Measurements from ENCODE around the gene CEP295NL. TPM values are rescaled to one million over a fixed set of nuclear protein-coding genes. Genes with fewer than 3 reads are reported as not detected.
A peak's percentile ranks its signal among the peaks of the same experiment; 100 is the strongest.

The CEP295NL gene
- total RNA-seq, 4 donors from 2014 or later = 1.1 to 45.4 (median 9.1) TPM

GRCh38 chr17:78865682-78866390 lies 37.2 kb downstream of the CEP295NL start:
- Histone ChIP-seq H3K27ac (no peak overlapping the region), H3K36me3 (peaks cover 0 to 5% (median 0%) of the 10 kb centered on the region in 3 donors)

GRCh38 chr17:78864117-78864516 lies 38.9 kb downstream of the CEP295NL start:
- H3K4me1 ChIP-seq = peaks cover 0 to 7% (median 0%) of the 10 kb centered on the region in 4 donors
- H3K36me3 ChIP-seq = no peaks in the 10 kb centered on the region
- no peaks in the 10 kb centered on the region for H3K9me3 ChIP-seq
- H3K27ac ChIP-seq = no peak overlapping the region
- DNase-seq = no peak
- no peaks in the 10 kb centered on the region for H3K27me3 ChIP-seq
- no peak overlapping the region for H3K4me3 ChIP-seq
- TF ChIP-seq CTCF (IDR thresholded peaks at IDR 0.05) (no peak), POLR2A (IDR thresholded peaks at IDR 0.05) (no peak)

More at GRCh38 chr17:78865682-78866390, 37.2 kb downstream of the CEP295NL start:
- Histone ChIP-seq H3K4me3 (no peak overlapping the region), H3K27me3 (no peaks in the 10 kb centered on the region), H3K4me1 (peaks cover 0 to 7% (median 0%) of the 10 kb centered on the region in 4 donors), H3K9me3 (no peaks in the 10 kb centered on the region)
- DNase-seq = peak; percentile 69 to 91 (median 86)
- TF ChIP-seq POLR2A (IDR thresholded peaks at IDR 0.05) (no peak), CTCF (IDR thresholded peaks at IDR 0.05) (peak; percentile 73 to 92 (median 89))

GRCh38 chr17:78862073-78863023 lies 40.7 kb downstream of the CEP295NL start:
- DNase-seq = peak in 2 of 3 donors; percentile 37 to 83
- no peaks in the 10 kb centered on the region for H3K9me3 ChIP-seq
- H3K4me3 ChIP-seq = no peak overlapping the region
- H3K27ac ChIP-seq = peak overlapping the region; percentile 27 to 80 (median 64)
- H3K27me3 ChIP-seq = no peaks in the 10 kb centered on the region
- TF ChIP-seq CTCF (IDR thresholded peaks at IDR 0.05) (no peak), POLR2A (IDR thresholded peaks at IDR 0.05) (no peak)
- peaks cover 0 to 7% (median 0%) of the 10 kb centered on the region in 4 donors for H3K4me1 ChIP-seq
- H3K36me3 ChIP-seq = peaks cover 0 to 2% (median 0%) of the 10 kb centered on the region in 3 donors

GRCh38 chr17:78861229-78861628 lies 41.8 kb downstream of the CEP295NL start:
- H3K9me3 ChIP-seq = no peaks in the 10 kb centered on the region
- H3K27me3 ChIP-seq = no peaks in the 10 kb centered on the region
- DNase-seq = no peak
- H3K4me1 ChIP-seq = peaks cover 0 to 7% (median 0%) of the 10 kb centered on the region in 4 donors
- H3K4me3 ChIP-seq = no peak overlapping the region
- H3K36me3 ChIP-seq = peaks cover 0 to 9% (median 0%) of the 10 kb centered on the region in 3 donors
- no peak for TF ChIP-seq POLR2A (IDR thresholded peaks at IDR 0.05)
- no peak for TF ChIP-seq CTCF (IDR thresholded peaks at IDR 0.05)
- peak overlapping the region in 2 of 4 donors; percentile 27 to 76 for H3K27ac ChIP-seq

GRCh38 chr17:78859051-78859450 lies 44.0 kb downstream of the CEP295NL start:
- no peak for DNase-seq
- H3K36me3 ChIP-seq = peaks cover 0 to 14% (median 0%) of the 10 kb centered on the region in 3 donors
- TF ChIP-seq CTCF (IDR thresholded peaks at IDR 0.05) (no peak), POLR2A (IDR thresholded peaks at IDR 0.05) (no peak)
- H3K27ac ChIP-seq = no peak overlapping the region
- H3K9me3 ChIP-seq = no peaks in the 10 kb centered on the region
- H3K27me3 ChIP-seq = no peaks in the 10 kb centered on the region
- peaks cover 0 to under 1% (median 0%) of the 10 kb centered on the region in 4 donors for H3K4me1 ChIP-seq
- H3K4me3 ChIP-seq = no peak overlapping the region

All from Peyer's patch (tissue), 4 donors.